GM18870 (cell line): ENCODE data around the gene FIGLA.
"Not testable (repeated sequence)": the region's sequence is repeated elsewhere in the genome, so short reads cannot be mapped to it uniquely, and the experiment has no call there.

Experiments used
- ATAC-seq: cut with Tn5 transposase; IDR thresholded peaks from one replicate; pipeline ENCODE4 v1.9.1; 2021; ENCODE audit warnings: moderate library complexity; ENCODE audit not compliant: unreplicated experiment

FIGLA gene

GRCh38 chr2:70808983-70809958 is 18.8 kb upstream of the FIGLA start:
- no peak for ATAC-seq

GRCh38 chr2:70807828-70808118 is 17.3 kb upstream of the FIGLA start:
- ATAC-seq: no peak

GRCh38 chr2:70807102-70807827 is 16.8 kb upstream of the FIGLA start:
- ATAC-seq: no peak

- no peak for ATAC-seq
Measured at GRCh38 chr2:70806620-70807019, 16.2 kb upstream of the FIGLA start.

GRCh38 chr2:70806013-70806412 is 15.6 kb upstream of the FIGLA start:
- ATAC-seq: no peak

- ATAC-seq: no peak
Measured at GRCh38 chr2:70801607-70802263, 11.3 kb upstream of the FIGLA start.

- no peak for ATAC-seq
Measured at GRCh38 chr2:70799706-70800105, 9.3 kb upstream of the FIGLA start.

GRCh38 chr2:70797996-70798395 is 7.6 kb upstream of the FIGLA start:
- not testable (repeated sequence) for ATAC-seq

GRCh38 chr2:70797506-70797905 is 7.1 kb upstream of the FIGLA start:
- no peak for ATAC-seq

- no peak for ATAC-seq
Measured at GRCh38 chr2:70796262-70796661, 5.8 kb upstream of the FIGLA start.

GRCh38 chr2:70795164-70795995 is 4.9 kb upstream of the FIGLA start:
- no peak for ATAC-seq

- ATAC-seq: no peak
Measured at GRCh38 chr2:70793450-70793849, 3.0 kb upstream of the FIGLA start.

- no peak for ATAC-seq
Measured at GRCh38 chr2:70789304-70790135, 923 bp downstream of the FIGLA start.

GRCh38 chr2:70785137-70785911 is 5.1 kb downstream of the FIGLA start:
- no peak for ATAC-seq

GRCh38 chr2:70784320-70784719 is 6.1 kb downstream of the FIGLA start:
- ATAC-seq: no peak

- ATAC-seq: no peak
Measured at GRCh38 chr2:70779911-70780545, 10.4 kb downstream of the FIGLA start.

GRCh38 chr2:70779491-70779890 is 11.0 kb downstream of the FIGLA start:
- no peak for ATAC-seq

- no peak for ATAC-seq
Measured at GRCh38 chr2:70778676-70779075, 11.8 kb downstream of the FIGLA start.

- ATAC-seq: no peak
Measured at GRCh38 chr2:70777450-70777849, 13.0 kb downstream of the FIGLA start.
